AG04450 (cell line): ENCODE measurements around the gene TULP4. TPM values are rescaled to one million over a fixed set of nuclear protein-coding genes. Genes with fewer than 3 reads are reported as not detected.

Source experiments
- CTCF ChIA-PET: fragments of 300-600, 350-600 bp; formaldehyde crosslinking; extraction: SDS; loops from one replicate; lab custom pipeline; 2022; ENCODE audit warnings: antibody characterized with exemption, inconsistent platforms; lab: Charles Lee
- POLR2A ChIA-PET: fragments of 350-600 bp; formaldehyde crosslinking; extraction: SDS; loops from one replicate; lab custom pipeline; 2021; ENCODE audit warnings: antibody characterized with exemption, inconsistent platforms; lab: Yijun Ruan, JAX
- DNase-seq: peaks from one replicate; pipeline ENCODE4 v3.0.0-alpha.2; 2011; ENCODE audit warnings: low read depth, low spot score
- H3K27ac ChIP-seq: one replicate; pipeline ENCODE4 v1.5.1; 2012; ENCODE audit warnings: low read depth, low read length, control low read depth
- H3K27me3 ChIP-seq: one replicate; pipeline ENCODE4 v1.6.0; 2012; ENCODE audit warnings: low read length; ENCODE audit not compliant: control insufficient read depth, insufficient read depth
- H3K4me3 ChIP-seq: 2 replicates; pipeline ENCODE4 v1.5.1; 2011; ENCODE audit warnings: mild to moderate bottlenecking, low read depth, low read length, control low read depth
- H3K9me3 ChIP-seq: 2 replicates; pipeline ENCODE4 v1.5.1; 2012; ENCODE audit warnings: low read length; ENCODE audit not compliant: control insufficient read depth, insufficient read depth
- polyA plus RNA-seq: library from polyadenylated mRNA; depleted of rRNA; stranded (reverse); fragments of >200 nt; gene quantifications from 2 replicates; pipeline ENCODE4 v1.2.3, GENCODE V29; 2011
- TF ChIP-seq, protein P1 (sequence below): IDR thresholded peaks from 2 replicates; pipeline ENCODE4 v1.5.1; 2011; ENCODE audit warnings: low read depth, low read length, control low read depth, inconsistent platforms

TULP4 gene
- polyA plus RNA-seq, 1 experiment, result 15.9 TPM

DNA sequence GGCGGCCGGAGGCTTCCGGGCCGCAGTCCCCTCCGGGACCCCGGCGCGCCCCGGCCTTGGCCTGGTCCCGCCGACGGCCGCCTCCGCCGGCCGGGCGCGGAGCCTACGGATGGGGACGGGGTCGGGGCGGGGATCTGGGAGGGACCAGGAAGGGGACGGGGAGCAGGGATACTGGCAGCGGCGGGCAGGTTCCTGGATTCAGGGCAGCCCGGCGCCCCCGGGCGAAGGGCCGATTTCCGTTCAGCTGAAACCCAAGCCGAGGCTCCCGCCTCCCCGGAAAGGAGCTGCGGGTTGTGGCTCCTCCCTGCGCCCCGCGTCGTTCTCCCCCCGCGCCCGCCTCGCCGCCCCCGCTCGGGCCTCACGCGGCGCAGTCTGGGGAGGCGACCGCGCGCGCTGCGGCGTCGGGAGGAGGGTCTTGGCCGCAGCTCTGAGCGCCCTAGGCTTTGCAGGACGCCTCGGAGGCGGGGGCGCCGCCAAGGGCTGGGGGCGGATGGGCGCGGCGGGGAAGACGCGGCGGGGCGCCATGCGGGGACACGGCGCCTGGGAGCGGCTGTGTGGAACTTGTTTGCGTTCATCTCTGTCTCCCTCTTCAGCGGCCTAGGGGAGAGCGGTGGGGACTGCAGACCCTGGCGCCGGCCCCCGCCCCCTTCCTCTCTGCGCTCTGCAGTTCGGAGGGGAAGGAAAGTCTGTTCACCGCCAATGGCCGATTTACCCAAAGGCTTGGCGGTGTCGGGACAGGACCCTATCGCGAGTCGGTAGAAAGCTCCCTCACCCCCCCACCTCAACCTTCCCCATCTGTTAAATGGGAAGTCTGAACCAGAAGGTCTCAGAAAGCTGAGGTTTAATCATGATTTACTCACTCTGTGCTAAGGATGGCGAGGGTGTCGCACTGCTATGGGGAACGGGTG lies 224.9 kb downstream of the TULP4 start:
- ChIA-PET CTCF (interaction anchor here (1.0 to 1.5 kb wide), 3 partner anchors 13 to 316 kb away, joined by 3 to 8 read pairs (median 3); no protein-coding TSS in a partner anchor), POLR2A (no interaction called here)
- Histone ChIP-seq H3K27ac (no peak overlapping the region), H3K27me3 (peaks cover 11% of the 10 kb centered on the region), H3K4me3 (peak overlapping the region; percentile 65), H3K9me3 (no peaks in the 10 kb centered on the region)
- TF ChIP-seq, protein P1, sequence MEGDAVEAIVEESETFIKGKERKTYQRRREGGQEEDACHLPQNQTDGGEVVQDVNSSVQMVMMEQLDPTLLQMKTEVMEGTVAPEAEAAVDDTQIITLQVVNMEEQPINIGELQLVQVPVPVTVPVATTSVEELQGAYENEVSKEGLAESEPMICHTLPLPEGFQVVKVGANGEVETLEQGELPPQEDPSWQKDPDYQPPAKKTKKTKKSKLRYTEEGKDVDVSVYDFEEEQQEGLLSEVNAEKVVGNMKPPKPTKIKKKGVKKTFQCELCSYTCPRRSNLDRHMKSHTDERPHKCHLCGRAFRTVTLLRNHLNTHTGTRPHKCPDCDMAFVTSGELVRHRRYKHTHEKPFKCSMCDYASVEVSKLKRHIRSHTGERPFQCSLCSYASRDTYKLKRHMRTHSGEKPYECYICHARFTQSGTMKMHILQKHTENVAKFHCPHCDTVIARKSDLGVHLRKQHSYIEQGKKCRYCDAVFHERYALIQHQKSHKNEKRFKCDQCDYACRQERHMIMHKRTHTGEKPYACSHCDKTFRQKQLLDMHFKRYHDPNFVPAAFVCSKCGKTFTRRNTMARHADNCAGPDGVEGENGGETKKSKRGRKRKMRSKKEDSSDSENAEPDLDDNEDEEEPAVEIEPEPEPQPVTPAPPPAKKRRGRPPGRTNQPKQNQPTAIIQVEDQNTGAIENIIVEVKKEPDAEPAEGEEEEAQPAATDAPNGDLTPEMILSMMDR, result no peak
- no peak for DNase-seq

DNA sequence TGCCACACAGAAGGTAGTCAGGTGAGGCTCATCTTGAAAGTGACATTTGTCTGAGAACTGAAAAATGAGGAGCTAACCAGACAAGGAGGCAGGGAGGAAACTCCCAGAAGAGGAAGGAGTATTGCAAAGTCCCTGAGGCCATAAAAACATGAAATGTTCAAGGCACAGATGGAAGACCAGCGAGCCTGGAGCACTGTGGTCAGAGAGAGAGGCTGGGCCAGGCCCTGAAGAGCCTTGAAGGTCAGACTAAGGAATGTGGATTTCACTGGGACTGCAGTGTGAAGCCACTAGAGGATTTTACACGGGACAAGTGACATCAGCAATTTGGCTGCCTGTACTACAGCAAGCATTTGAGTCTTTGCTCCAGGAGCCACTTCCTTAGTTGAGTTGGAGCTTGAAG lies 226.5 kb downstream of the TULP4 start:
- ChIA-PET CTCF (interaction anchor here (1.5 to 1.6 kb wide), 2 partner anchors 67 to 317 kb away, joined by 4 to 5 read pairs; no protein-coding TSS in a partner anchor), POLR2A (interaction anchor here (0.6 kb wide), 1 partner anchor 331 kb away, joined by 4 read pairs; no protein-coding TSS in a partner anchor)
- TF ChIP-seq, protein P1, result no peak
- DNase-seq, result no peak
- Histone ChIP-seq H3K27me3 (peaks cover 11% of the 10 kb centered on the region), H3K4me3 (no peak overlapping the region), H3K27ac (no peak overlapping the region), H3K9me3 (no peaks in the 10 kb centered on the region)

DNA sequence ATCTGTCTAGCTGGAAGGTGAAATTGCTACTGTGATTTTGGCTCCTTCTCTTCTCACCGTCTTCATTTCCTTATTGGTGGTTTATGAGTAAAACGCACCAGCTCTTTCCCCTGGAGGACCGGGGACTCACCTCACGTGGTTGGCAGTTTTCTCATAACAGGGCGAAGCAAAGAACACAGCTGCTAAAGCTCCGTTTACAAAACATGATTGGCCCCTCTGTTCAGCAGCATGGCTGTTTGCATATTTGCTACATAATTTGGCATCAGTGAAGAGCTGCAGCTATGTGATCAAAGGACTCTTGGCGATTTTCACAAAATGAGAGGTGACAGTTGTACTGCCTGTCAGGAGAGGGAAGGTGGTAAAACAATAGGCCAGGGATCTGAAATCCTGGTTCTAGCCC lies 227.1 kb downstream of the TULP4 start:
- Histone ChIP-seq H3K27ac (no peak overlapping the region), H3K9me3 (no peaks in the 10 kb centered on the region), H3K27me3 (peaks cover 11% of the 10 kb centered on the region), H3K4me3 (no peak overlapping the region)
- TF ChIP-seq, protein P1, result no peak
- ChIA-PET POLR2A (interaction anchor here (0.6 to 1.0 kb wide), 2 partner anchors 16 to 330 kb away, joined by 3 to 4 read pairs; no protein-coding TSS in a partner anchor), CTCF (interaction anchor here (1.2 to 1.6 kb wide), 3 partner anchors 66 to 325 kb away, joined by 3 to 5 read pairs (median 4); no protein-coding TSS in a partner anchor)
- DNase-seq, result no peak

DNA sequence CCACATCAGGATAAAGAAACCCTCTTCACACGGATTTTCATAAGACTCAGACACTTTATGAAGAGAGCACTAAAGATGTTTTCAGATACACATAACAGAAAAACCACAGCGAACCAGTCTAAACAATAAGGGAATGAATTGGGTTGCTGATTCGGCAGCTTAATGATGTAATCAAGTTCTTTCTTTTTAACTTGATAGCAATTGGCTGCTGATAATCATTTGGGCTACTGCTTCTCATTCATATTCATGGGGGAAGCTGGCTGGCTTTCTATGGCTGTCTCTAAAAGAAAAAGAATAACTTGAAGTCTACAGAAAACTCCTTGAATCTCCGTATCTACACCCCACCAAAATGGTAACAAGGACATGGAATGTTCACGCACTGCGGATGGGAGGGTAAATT lies 227.6 kb downstream of the TULP4 start:
- ChIA-PET POLR2A (interaction anchor here (1.0 kb wide), 1 partner anchor 15 kb away, joined by 3 read pairs; no protein-coding TSS in a partner anchor), CTCF (interaction anchor here (1.2 to 1.5 kb wide), 3 partner anchors 66 to 326 kb away, joined by 3 to 4 read pairs (median 3); no protein-coding TSS in a partner anchor)
- TF ChIP-seq, protein P1, result no peak
- Histone ChIP-seq H3K27me3 (peaks cover 11% of the 10 kb centered on the region), H3K9me3 (no peaks in the 10 kb centered on the region), H3K4me3 (no peak overlapping the region), H3K27ac (no peak overlapping the region)
- no peak for DNase-seq
